HG02852 (cell line): ENCODE data around the gene SCAMP2.
A peak's percentile ranks its signal among the peaks of the same experiment; 100 is the strongest.
"Not testable (repeated sequence)": the region's sequence is repeated elsewhere in the genome, so short reads cannot be mapped to it uniquely, and the experiment has no call there.

Experiments used
- ATAC-seq: cut with Tn5 transposase; IDR thresholded peaks from one replicate; pipeline ENCODE4 v1.9.1; 2021; ENCODE audit warnings: mild to moderate bottlenecking, moderate library complexity; ENCODE audit not compliant: unreplicated experiment

Gene SCAMP2

GRCh38 chr15:74873036-74873755, at the start of gene SCAMP2:
Gene SCAMP2 (minus strand): TSS chr15:74873365. CDS start chr15:74873255, 110 bp downstream.
- peak; percentile 78 for ATAC-seq

- no peak for ATAC-seq
These were observed 47.3 kb upstream of the SCAMP2 start for GRCh38 chr15:74920456-74920855.

GRCh38 chr15:74917676-74918075, 44.5 kb upstream of the SCAMP2 start:
- ATAC-seq, result no peak

GRCh38 chr15:74913799-74914198, 40.6 kb upstream of the SCAMP2 start:
- not testable (repeated sequence) for ATAC-seq

- no peak for ATAC-seq
These were observed 39.9 kb upstream of the SCAMP2 start for GRCh38 chr15:74913041-74913440.

- ATAC-seq, result no peak
These were observed 35.5 kb upstream of the SCAMP2 start for GRCh38 chr15:74908635-74909034.

- no peak for ATAC-seq
These were observed 34.2 kb upstream of the SCAMP2 start for GRCh38 chr15:74907163-74907870.

- ATAC-seq, result peak; percentile 82
These were observed 33.4 kb upstream of the SCAMP2 start, which contains the start of gene FAM219B for GRCh38 chr15:74906450-74907162. Gene FAM219B (minus strand): TSS chr15:74906851. CDS start chr15:74906800, 51 bp downstream.

- peak; percentile 28 for ATAC-seq
These were observed 32.9 kb upstream of the SCAMP2 start for GRCh38 chr15:74906067-74906449.

GRCh38 chr15:74904190-74904805, 31.1 kb upstream of the SCAMP2 start:
- no peak for ATAC-seq

GRCh38 chr15:74903676-74904075, 30.5 kb upstream of the SCAMP2 start:
- no peak for ATAC-seq

GRCh38 chr15:74902295-74903075, 29.3 kb upstream of the SCAMP2 start:
- no peak for ATAC-seq

GRCh38 chr15:74901612-74902063, 28.5 kb upstream of the SCAMP2 start:
- ATAC-seq, result no peak

GRCh38 chr15:74897300-74897701, 24.1 kb upstream of the SCAMP2 start:
- no peak for ATAC-seq

- ATAC-seq, result no peak
These were observed 23.2 kb upstream of the SCAMP2 start for GRCh38 chr15:74896316-74896715.

- ATAC-seq, result no peak
These were observed 22.7 kb upstream of the SCAMP2 start for GRCh38 chr15:74895830-74896229.

GRCh38 chr15:74894383-74894782, 21.2 kb upstream of the SCAMP2 start:
- not testable (repeated sequence) for ATAC-seq

GRCh38 chr15:74893627-74894026, 20.5 kb upstream of the SCAMP2 start:
- ATAC-seq, result no peak

GRCh38 chr15:74892931-74893330, 19.8 kb upstream of the SCAMP2 start:
- ATAC-seq, result no peak

GRCh38 chr15:74892313-74892712, 19.1 kb upstream of the SCAMP2 start:
- ATAC-seq, result no peak
